ENCODE measurements around the gene MED26.

GRCh38 chr19:16529466-16530144 lies 98.4 kb downstream of the MED26 start:
- TF ChIP-seq GABPA (IDR thresholded peaks at IDR 0.05; ENCODE audit: borderline replicate concordance, insufficient read depth, low read length) (no peak), TAF1 (IDR thresholded peaks at IDR 0.05; ENCODE audit: low read depth, low read length) (no peak), POLR2AphosphoS5 (IDR thresholded peaks at IDR 0.05; ENCODE audit: low read depth, low read length) (no peak), CEBPB (IDR thresholded peaks at IDR 0.05; ENCODE audit: low read depth, low read length) (no peak), CTCF (IDR thresholded peaks at IDR 0.05; ENCODE audit: control extremely low read depth in 1 of 3, insufficient read depth in 1 of 3, low read depth in 1 of 3, low read length in 3 of 3) (no peak), USF2 (IDR thresholded peaks at IDR 0.05; ENCODE audit: low read length) (no peak), SIN3A (conservative IDR thresholded peaks at IDR 0.05 in 1 of 2, IDR thresholded peaks at IDR 0.05 in 1 of 2; ENCODE audit: low read depth in 1 of 2, low read length in 2 of 2) (no peak), SP2 (IDR thresholded peaks at IDR 0.05; ENCODE audit: low read length) (no peak), KDM5A (IDR thresholded peaks at IDR 0.05; ENCODE audit: low read length) (no peak), TBP (IDR thresholded peaks at IDR 0.05; ENCODE audit: low read depth, low read length) (no peak), CTBP2 (IDR thresholded peaks at IDR 0.05; ENCODE audit: borderline replicate concordance, insufficient read depth, insufficient read length, low read length) (no peak), YY1 (IDR thresholded peaks at IDR 0.05; ENCODE audit: low read depth, low read length) (no peak), TEAD4 (IDR thresholded peaks at IDR 0.05; ENCODE audit: low read depth, low read length) (no peak), EP300 (IDR thresholded peaks at IDR 0.05; ENCODE audit: borderline replicate concordance in 1 of 2, low read depth in 2 of 2, low read length in 2 of 2) (no peak)

All from H1 (cell line).